ENCODE results near the gene SENP1. TPM values are rescaled to one million over a fixed set of nuclear protein-coding genes. Genes with fewer than 3 reads are reported as not detected.

The SENP1 gene
- total RNA-seq, 2 experiments from 2014 or later, result 20.3 to 25.7 TPM

DNA sequence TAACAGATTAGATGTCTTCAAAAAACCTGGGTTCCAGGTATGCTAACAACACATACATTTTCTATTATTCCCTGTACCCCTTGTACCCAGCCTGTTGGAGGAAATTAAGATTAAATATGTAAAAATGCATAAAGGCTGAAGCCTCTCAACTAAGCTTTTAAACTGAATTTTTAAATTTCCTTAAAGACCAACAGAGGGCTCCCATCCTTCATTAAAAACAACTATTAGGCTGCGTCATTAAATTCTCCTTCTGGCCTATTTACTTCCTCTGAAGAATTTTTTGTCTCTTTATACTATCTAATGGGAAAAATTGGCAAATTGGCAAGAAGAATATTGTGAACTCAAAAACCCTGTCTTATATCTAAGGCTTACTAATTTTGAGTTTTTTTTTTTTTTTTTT is 21.8 kb downstream of the SENP1 start:
- Histone ChIP-seq H3K36me3 (ENCODE audit: insufficient read depth, low read length) (peaks cover 76% of the 10 kb centered on the region), H3K4me3 (ENCODE audit: low read length) (no peak overlapping the region), H3K27ac (ENCODE audit: low read depth in 1 of 2, low read length in 2 of 2) (no peak overlapping the region), H3K9me3 (ENCODE audit: control insufficient read depth in 1 of 2, insufficient read depth in 1 of 2, low read length in 2 of 2) (no peaks in the 10 kb centered on the region), H3K27me3 (ENCODE audit: control insufficient read depth in 1 of 2, insufficient read depth in 2 of 2, low read length in 2 of 2) (no peaks in the 10 kb centered on the region), H3K4me1 (ENCODE audit: insufficient read depth, low read length) (no peaks in the 10 kb centered on the region)
- Mint-ChIP-seq H3K4me1 (ENCODE audit: low read depth) (no peaks in the 10 kb centered on the region), H3K9me3 (no peaks in the 10 kb centered on the region), H3K4me3 (no peak overlapping the region), H3K36me3 (ENCODE audit: low read depth) (peaks cover 87% of the 10 kb centered on the region), H3K27ac (no peak overlapping the region), H3K27me3 (no peaks in the 10 kb centered on the region)
- TF ChIP-seq, protein P1, sequence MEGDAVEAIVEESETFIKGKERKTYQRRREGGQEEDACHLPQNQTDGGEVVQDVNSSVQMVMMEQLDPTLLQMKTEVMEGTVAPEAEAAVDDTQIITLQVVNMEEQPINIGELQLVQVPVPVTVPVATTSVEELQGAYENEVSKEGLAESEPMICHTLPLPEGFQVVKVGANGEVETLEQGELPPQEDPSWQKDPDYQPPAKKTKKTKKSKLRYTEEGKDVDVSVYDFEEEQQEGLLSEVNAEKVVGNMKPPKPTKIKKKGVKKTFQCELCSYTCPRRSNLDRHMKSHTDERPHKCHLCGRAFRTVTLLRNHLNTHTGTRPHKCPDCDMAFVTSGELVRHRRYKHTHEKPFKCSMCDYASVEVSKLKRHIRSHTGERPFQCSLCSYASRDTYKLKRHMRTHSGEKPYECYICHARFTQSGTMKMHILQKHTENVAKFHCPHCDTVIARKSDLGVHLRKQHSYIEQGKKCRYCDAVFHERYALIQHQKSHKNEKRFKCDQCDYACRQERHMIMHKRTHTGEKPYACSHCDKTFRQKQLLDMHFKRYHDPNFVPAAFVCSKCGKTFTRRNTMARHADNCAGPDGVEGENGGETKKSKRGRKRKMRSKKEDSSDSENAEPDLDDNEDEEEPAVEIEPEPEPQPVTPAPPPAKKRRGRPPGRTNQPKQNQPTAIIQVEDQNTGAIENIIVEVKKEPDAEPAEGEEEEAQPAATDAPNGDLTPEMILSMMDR (IDR thresholded peaks at IDR 0.05), result peak; percentile 17
- intact Hi-C loops (cut with DNase I, micrococcal nuclease), result loop anchor here (1.0 to 2.0 kb wide), 2 partner anchors 81 kb away; no protein-coding TSS in a partner anchor
- ChIA-PET CTCF (interaction anchor here (0.6 to 2.6 kb wide), 6 partner anchors 18 to 99 kb away, joined by 4 to 9 read pairs (median 5); partner anchors contain the start of genes ASB8, CCDC184 and SENP1), POLR2A (interaction anchor here (1.5 kb wide), 1 partner anchor 21 kb away, joined by 5 read pairs; the partner anchor contains the start of gene SENP1)
- DNase-seq (peak in 2 of 14 experiments; percentile 27 to 37), ATAC-seq (ENCODE audit: poor library complexity) (no peak)

DNA sequence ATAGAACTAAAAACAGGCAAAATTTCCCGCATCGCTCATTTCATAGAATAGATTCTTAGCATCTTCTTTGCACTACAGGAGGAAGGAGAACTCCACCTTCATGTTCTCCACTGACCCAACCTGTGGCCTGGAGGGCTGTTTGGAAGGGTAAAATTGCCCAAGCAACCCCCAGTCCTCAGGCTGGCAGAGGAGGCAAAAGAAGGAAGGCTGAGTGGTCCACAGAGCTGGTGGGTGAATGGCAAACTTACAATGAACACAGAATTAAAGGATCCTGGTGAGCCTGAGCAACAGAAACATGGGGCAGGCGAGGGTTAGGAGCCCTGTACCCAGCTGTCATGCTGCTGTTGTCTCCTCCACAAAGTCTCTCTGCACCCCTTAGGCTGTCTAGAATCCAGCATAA is 25.1 kb downstream of the SENP1 start:
- Mint-ChIP-seq H3K27ac (no peak overlapping the region), H3K27me3 (no peaks in the 10 kb centered on the region), H3K9me3 (no peaks in the 10 kb centered on the region), H3K4me3 (no peak overlapping the region), H3K4me1 (ENCODE audit: low read depth) (no peaks in the 10 kb centered on the region), H3K36me3 (ENCODE audit: low read depth) (peaks cover 77% of the 10 kb centered on the region)
- Histone ChIP-seq H3K4me1 (ENCODE audit: insufficient read depth, low read length) (no peaks in the 10 kb centered on the region), H3K36me3 (ENCODE audit: insufficient read depth, low read length) (peaks cover 67% of the 10 kb centered on the region), H3K4me3 (ENCODE audit: low read length) (no peak overlapping the region), H3K27ac (ENCODE audit: low read depth in 1 of 2, low read length in 2 of 2) (no peak overlapping the region), H3K27me3 (ENCODE audit: control insufficient read depth in 1 of 2, insufficient read depth in 2 of 2, low read length in 2 of 2) (no peaks in the 10 kb centered on the region), H3K9me3 (ENCODE audit: control insufficient read depth in 1 of 2, insufficient read depth in 1 of 2, low read length in 2 of 2) (no peaks in the 10 kb centered on the region)
- ChIA-PET CTCF (no interaction called here), POLR2A (no interaction called here)
- ATAC-seq (ENCODE audit: poor library complexity) (no peak), DNase-seq (no peak)
- intact Hi-C loops (cut with DNase I, micrococcal nuclease), result no loop called here
- TF ChIP-seq, protein P1 (IDR thresholded peaks at IDR 0.05), result no peak

DNA sequence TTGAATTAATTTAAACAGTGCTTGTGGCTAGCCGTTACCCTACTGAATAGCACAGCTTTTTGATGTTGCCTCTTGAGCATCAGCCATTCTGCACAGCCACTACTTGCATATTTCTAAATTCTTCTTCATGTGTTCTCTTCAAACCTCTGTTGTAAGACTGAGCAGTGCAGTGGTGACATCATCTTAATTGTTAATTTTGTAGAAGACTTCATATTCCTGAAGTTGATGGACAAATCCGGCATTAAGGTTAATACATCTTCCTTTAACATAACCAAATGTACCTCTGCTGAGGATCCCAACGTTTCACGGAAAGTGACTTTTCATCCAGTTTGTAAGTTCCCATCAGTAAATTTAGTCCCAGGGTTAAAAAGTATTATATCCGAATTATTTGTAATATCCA is 25.6 kb downstream of the SENP1 start:
- Mint-ChIP-seq H3K27me3 (no peaks in the 10 kb centered on the region), H3K36me3 (ENCODE audit: low read depth) (peaks cover 78% of the 10 kb centered on the region), H3K27ac (no peak overlapping the region), H3K4me3 (no peak overlapping the region), H3K9me3 (no peaks in the 10 kb centered on the region), H3K4me1 (ENCODE audit: low read depth) (no peaks in the 10 kb centered on the region)
- intact Hi-C loops (cut with DNase I, micrococcal nuclease), result no loop called here
- H3K4me1 ChIP-seq (ENCODE audit: insufficient read depth, low read length), result no peaks in the 10 kb centered on the region
- H3K27ac ChIP-seq (ENCODE audit: low read depth in 1 of 2, low read length in 2 of 2), result no peak overlapping the region
- no peak for ATAC-seq (ENCODE audit: poor library complexity)
- H3K36me3 ChIP-seq (ENCODE audit: insufficient read depth, low read length), result peaks cover 62% of the 10 kb centered on the region
- DNase-seq, result no peak
- TF ChIP-seq, protein P1 (IDR thresholded peaks at IDR 0.05), result no peak
- POLR2A ChIA-PET, result no interaction called here
- CTCF ChIA-PET, result interaction anchor here (1.4 kb wide), 1 partner anchor 117 kb away, joined by 4 read pairs; the partner anchor contains the start of gene TMEM106C
- H3K4me3 ChIP-seq (ENCODE audit: low read length), result no peak overlapping the region
- H3K9me3 ChIP-seq (ENCODE audit: control insufficient read depth in 1 of 2, insufficient read depth in 1 of 2, low read length in 2 of 2), result no peaks in the 10 kb centered on the region
- no peaks in the 10 kb centered on the region for H3K27me3 ChIP-seq (ENCODE audit: control insufficient read depth in 1 of 2, insufficient read depth in 2 of 2, low read length in 2 of 2)
